ENCODE measurements around the gene PRKAR1B.

GRCh38 chr7:621572-622285, 105.4 kb downstream of the PRKAR1B start:
- TF ChIP-seq CTCF (IDR thresholded peaks at IDR 0.05) (no peak), YY1 (IDR thresholded peaks at IDR 0.05; ENCODE audit: low read depth) (no peak), GABPA (IDR thresholded peaks at IDR 0.05; ENCODE audit: low read depth) (no peak), RCOR1 (IDR thresholded peaks at IDR 0.05; ENCODE audit: low read length) (no peak), RAD21 (IDR thresholded peaks at IDR 0.05; ENCODE audit: low read length) (no peak), FOSL2 (IDR thresholded peaks at IDR 0.05; ENCODE audit: borderline replicate concordance, low read depth) (no peak), RFX5 (IDR thresholded peaks at IDR 0.05; ENCODE audit: low read length) (no peak), JUND (IDR thresholded peaks at IDR 0.05) (no peak), REST (IDR thresholded peaks at IDR 0.05; ENCODE audit: low read depth, low read length) (no peak), ZBTB33 (IDR thresholded peaks at IDR 0.05; ENCODE audit: borderline replicate concordance, low read depth) (no peak), GATA2 (CRISPR knock-in tag; IDR thresholded peaks at IDR 0.05) (no peak), TAF1 (IDR thresholded peaks at IDR 0.05; ENCODE audit: borderline replicate concordance, low read depth, low read length) (no peak), SMC3 (IDR thresholded peaks at IDR 0.05; ENCODE audit: low read depth, low read length) (no peak), FOXM1 (IDR thresholded peaks at IDR 0.05; ENCODE audit: low read depth) (no peak)
